Measurements from ENCODE around the gene DLK1.

Gene DLK1

GRCh38 chr14:100726550-100727085 is at the start of gene DLK1:
DLK1 (plus strand) TSS chr14:100726892; CDS start chr14:100727069, 177 bp downstream.
- no peak for DNase-seq (ENCODE audit: low read depth in 1 of 2, low spot score in 1 of 2)

GRCh38 chr14:100677152-100677551 is 49.5 kb upstream of the DLK1 start:
- no peak for DNase-seq (ENCODE audit: low read depth in 1 of 2, low spot score in 1 of 2)

- no peak for DNase-seq (ENCODE audit: low read depth in 1 of 2, low spot score in 1 of 2)
Observed at GRCh38 chr14:100677554-100678468, 48.9 kb upstream of the DLK1 start.

GRCh38 chr14:100678469-100678828 is 48.2 kb upstream of the DLK1 start:
- DNase-seq (ENCODE audit: low read depth in 1 of 2, low spot score in 1 of 2): no peak

- no peak for DNase-seq (ENCODE audit: low read depth in 1 of 2, low spot score in 1 of 2)
Observed at GRCh38 chr14:100679153-100679552, 47.5 kb upstream of the DLK1 start.

- no peak for DNase-seq (ENCODE audit: low read depth in 1 of 2, low spot score in 1 of 2)
Observed at GRCh38 chr14:100679707-100680438, 46.8 kb upstream of the DLK1 start.

GRCh38 chr14:100680439-100681051 is 46.1 kb upstream of the DLK1 start:
- no peak for DNase-seq (ENCODE audit: low read depth in 1 of 2, low spot score in 1 of 2)

- DNase-seq (ENCODE audit: low read depth in 1 of 2, low spot score in 1 of 2): no peak
Observed at GRCh38 chr14:100681111-100681510, 45.6 kb upstream of the DLK1 start.

GRCh38 chr14:100682749-100683148 is 43.9 kb upstream of the DLK1 start:
- no peak for DNase-seq (ENCODE audit: low read depth in 1 of 2, low spot score in 1 of 2)

- DNase-seq (ENCODE audit: low read depth in 1 of 2, low spot score in 1 of 2): no peak
Observed at GRCh38 chr14:100683578-100683977, 43.1 kb upstream of the DLK1 start.

GRCh38 chr14:100684154-100684553 is 42.5 kb upstream of the DLK1 start:
- DNase-seq (ENCODE audit: low read depth in 1 of 2, low spot score in 1 of 2): no peak

GRCh38 chr14:100684961-100685360 is 41.7 kb upstream of the DLK1 start:
- no peak for DNase-seq (ENCODE audit: low read depth in 1 of 2, low spot score in 1 of 2)

GRCh38 chr14:100686858-100687257 is 39.8 kb upstream of the DLK1 start:
- no peak for DNase-seq (ENCODE audit: low read depth in 1 of 2, low spot score in 1 of 2)

- no peak for DNase-seq (ENCODE audit: low read depth in 1 of 2, low spot score in 1 of 2)
Observed at GRCh38 chr14:100687386-100687785, 39.3 kb upstream of the DLK1 start.

GRCh38 chr14:100688051-100688450 is 38.6 kb upstream of the DLK1 start:
- no peak for DNase-seq (ENCODE audit: low read depth in 1 of 2, low spot score in 1 of 2)

- no peak for DNase-seq (ENCODE audit: low read depth in 1 of 2, low spot score in 1 of 2)
Observed at GRCh38 chr14:100688598-100689461, 37.9 kb upstream of the DLK1 start.

GRCh38 chr14:100690672-100691071 is 36.0 kb upstream of the DLK1 start:
- no peak for DNase-seq (ENCODE audit: low read depth in 1 of 2, low spot score in 1 of 2)

GRCh38 chr14:100691395-100692056 is 35.2 kb upstream of the DLK1 start:
- no peak for DNase-seq (ENCODE audit: low read depth in 1 of 2, low spot score in 1 of 2)

GRCh38 chr14:100692256-100692655 is 34.4 kb upstream of the DLK1 start:
- no peak for DNase-seq (ENCODE audit: low read depth in 1 of 2, low spot score in 1 of 2)

Measured in activated T-helper 1 cell treated with anti-CD3 and anti-CD28 coated beads, Interleukin-2, amount 50 U/mL, for 16 hours (primary cell).